K562 (cell line): ENCODE data around the gene TULP4. TPM values are rescaled to one million over a fixed set of nuclear protein-coding genes. Genes with fewer than 3 reads are reported as not detected.
A peak's percentile ranks its signal among the peaks of the same experiment; 100 is the strongest.

Source experiments
- BACH1 ChIP-seq: fragments of 200-800 bp; sonication (Bioruptor generic); IDR thresholded peaks from 2 replicates; pipeline ENCODE4 v1.6.1; 2016; ENCODE audit warnings: missing genetic modification characterization, missing compliant biosample characterization
- CREM ChIP-seq: IDR thresholded peaks from 2 replicates; pipeline ENCODE4 v1.6.1; 2014; ENCODE audit warnings: antibody characterized with exemption, low read depth
- E4F1 ChIP-seq: fragments of 250-450 bp; sonication (Bioruptor Pico); IDR thresholded peaks from 2 replicates; pipeline ENCODE4 v1.5.0; 2021; ENCODE audit warnings: mild to moderate bottlenecking, borderline replicate concordance
- FOXK2 ChIP-seq, 2 experiments: fragments of 450-650 bp; IDR thresholded peaks in 1 of 2; conservative IDR thresholded peaks in 1 of 2; 2 replicates each; pipeline ENCODE4 v1.6.1; 2016; ENCODE audit warnings: low read depth in 2 of 2, mild to moderate bottlenecking in 1 of 2
- FUS ChIP-seq: fragments of 200-400 bp; formaldehyde crosslinking; optimal IDR thresholded peaks from 2 replicates; pipeline ENCODE3; 2017; ENCODE audit warnings: low read depth, low read length
- MTA2 ChIP-seq: fragments of 450-650 bp; IDR thresholded peaks from 2 replicates; pipeline ENCODE4 v1.6.1; 2016; ENCODE audit warnings: low read depth
- POLR2AphosphoS5 ChIP-seq: IDR thresholded peaks from 2 replicates; pipeline ENCODE4 v1.6.1; 2011; ENCODE audit warnings: mild to moderate bottlenecking, low read depth, low read length, moderate library complexity; ENCODE audit not compliant: control insufficient read depth, insufficient read depth
- SMAD3 ChIP-seq: fragments of 450-650 bp; formaldehyde crosslinking; conservative IDR thresholded peaks from 2 replicates; pipeline ENCODE4 v1.4.0; 2020; ENCODE audit warnings: mild to moderate bottlenecking
- SOX6 ChIP-seq: fragments of 450-650 bp; IDR thresholded peaks from 2 replicates; pipeline ENCODE4 v1.6.1; 2014; ENCODE audit warnings: mild to moderate bottlenecking
- TEAD4 ChIP-seq, 2 experiments: sonication (generic) in 1 of 2; formaldehyde crosslinking in 1 of 2; IDR thresholded peaks; 2 replicates each; pipeline versions ENCODE4 v1.6.1 to v1.8.0; 2012 to 2022; ENCODE audit warnings: borderline replicate concordance in 1 of 2, inconsistent platforms in 1 of 2, low read length in 1 of 2, mild to moderate bottlenecking in 1 of 2, missing genetic modification reagents in 1 of 2
- polyA plus RNA-seq, 8 experiments: library from polyadenylated mRNA; depleted of rRNA in 4 of 8; stranded (reverse) in 5 of 8; unstranded in 3 of 8; fragments of >200 nt; fragmentation: Nextera tagmentation in 2 of 8; fragmentation: Illumina TruSeq in 1 of 8; extraction: Ambion mirVana in 2 of 8; extraction: Trizol in 1 of 8; gene quantifications; 2 replicates each; pipeline versions ENCODE4 v1.2.1 to v1.2.3, GENCODE V29; 2011 to 2014; ENCODE audit warnings: inconsistent platforms in 1 of 8, missing spikeins in 1 of 8
- total RNA-seq, 7 experiments: library from RNA; depleted of rRNA in 6 of 7; stranded (reverse); fragments of >200 nt in 6 of 7; fragmentation: Illumina TruSeq in 2 of 7; extraction: Trizol in 2 of 7; gene quantifications; 2 replicates each; pipeline versions ENCODE4 v1.2.1 to v1.2.3, GENCODE V29; 2011 to 2021; ENCODE audit warnings: low replicate concordance in 1 of 7

Gene TULP4
- total and polyA plus RNA-seq, 9 of the 15 experiments (the other 6 are each of a cell fraction or from before 2014, with no cell fraction given), result 1.2 to 50.4 (median 11.0) TPM

- no peak for TF ChIP-seq E4F1
- TF ChIP-seq FOXK2 (conservative IDR thresholded peaks at IDR 0.05 in 1 of 2, IDR thresholded peaks at IDR 0.05 in 1 of 2; ENCODE audit: low read depth in 2 of 2), result peak; percentile 59; a peak in 2 of 4 replicates
- TF ChIP-seq TEAD4 (IDR thresholded peaks at IDR 0.05; ENCODE audit: low read length), result peak; percentile 29; the same call in 1 of the 2 replicates
- no peak for TF ChIP-seq TEAD4 (CRISPR knock-in tag; IDR thresholded peaks at IDR 0.05; ENCODE audit: borderline replicate concordance)
- no peak for TF ChIP-seq SMAD3 (CRISPR knock-in tag)
- no peak for TF ChIP-seq MTA2
- TF ChIP-seq CREM, result peak; percentile 34; the same call in 1 of the 2 replicates
- TF ChIP-seq SOX6, result 0 out of 2 replicates have a peak, but pooled peaks have one; percentile 43
- no peak for TF ChIP-seq FUS
- TF ChIP-seq BACH1 (tag), result 0 out of 2 replicates have a peak, but pooled peaks have one; percentile 13
- no peak for TF ChIP-seq POLR2AphosphoS5
These were observed 206.2 kb downstream of the TULP4 start (continued) for GRCh38 chr6:158518191-158519127.
